Posterior cingulate gyrus (tissue), 11 donors: Measurements from ENCODE around the gene SNRNP200.
"Not testable (repeated sequence)": the region's sequence is repeated elsewhere in the genome, so short reads cannot be mapped to it uniquely, and the experiment has no call there.

ENCODE experiments used
- DNase-seq, 10 donors: peaks; one replicate each; pipeline versions ENCODE4 v3.0.0 to v3.0.0-alpha.2; 2020 to 2021; ENCODE audit warnings: mixed read lengths in 3 of 10
- intact Hi-C: fragments of 100-400 bp; cut with DNase I; formaldehyde crosslinking; loops from one replicate; pipeline ENCODE4 v1.15.1; 2023

SNRNP200 gene

GRCh38 chr2:96276787-96277499 is 28.4 kb downstream of the SNRNP200 start:
- intact Hi-C loops, result no loop called here

GRCh38 chr2:96274355-96275056 is 30.8 kb downstream of the SNRNP200 start:
- intact Hi-C loops, result no loop called here
- no peak for DNase-seq

More at GRCh38 chr2:96276787-96277499, 28.4 kb downstream of the SNRNP200 start:
- DNase-seq, result peak in 2 of 10 donors; percentile 17 to 51

- intact Hi-C loops, result no loop called here
- peak in 1 of 10 donors; percentile 31 for DNase-seq
Observed at GRCh38 chr2:96273763-96274162, 31.6 kb downstream of the SNRNP200 start.

- intact Hi-C loops, result no loop called here
Observed at GRCh38 chr2:96271995-96272394, 33.4 kb downstream of the SNRNP200 start.

GRCh38 chr2:96267159-96267971 is 38.0 kb downstream of the SNRNP200 start:
- peak in 3 of 10 donors; percentile 64 to 79 (median 70) for DNase-seq
- intact Hi-C loops, result loop anchor here (2.0 kb wide), 2 partner anchors 59 to 123 kb away; partner anchors contain the start of genes DUSP2 and STARD7

More at GRCh38 chr2:96271995-96272394, 33.4 kb downstream of the SNRNP200 start:
- DNase-seq, result no peak

- peak; percentile 97 to 100 (median 99) for DNase-seq
- intact Hi-C loops, result loop anchor here (1.0 to 2.0 kb wide), 3 partner anchors 39 to 121 kb away; partner anchors contain the start of genes DUSP2, SNRNP200 and STARD7
Observed at GRCh38 chr2:96265840-96266679, 39.3 kb downstream of the SNRNP200 start, which contains the start of the genes CIAO1 and TMEM127. TSS of gene CIAO1 (plus strand) at chr2:96266225. CDS start at chr2:96266351, 126 bp downstream. TSS of gene TMEM127 (minus strand) at chr2:96265997. CDS start at chr2:96265381, 616 bp downstream.

GRCh38 chr2:96265349-96265839 is 40.0 kb downstream of the SNRNP200 start:
- peak in 8 of 10 donors; percentile 42 to 92 (median 58) for DNase-seq
- intact Hi-C loops, result no loop called here

- DNase-seq, result peak in 4 of 10 donors; percentile 21 to 88 (median 80)
- intact Hi-C loops, result no loop called here
Observed at GRCh38 chr2:96264656-96265348, 40.5 kb downstream of the SNRNP200 start.

GRCh38 chr2:96264086-96264485 is 41.3 kb downstream of the SNRNP200 start:
- DNase-seq, result peak in 1 of 10 donors; percentile 6
- intact Hi-C loops, result no loop called here

GRCh38 chr2:96262306-96262705 is 43.0 kb downstream of the SNRNP200 start:
- intact Hi-C loops, result no loop called here

GRCh38 chr2:96261328-96262003 is 43.9 kb downstream of the SNRNP200 start:
- DNase-seq, result peak in 2 of 10 donors; percentile 22 to 32
- intact Hi-C loops, result no loop called here

More at GRCh38 chr2:96262306-96262705, 43.0 kb downstream of the SNRNP200 start:
- DNase-seq, result no peak

- peak in 4 of 10 donors; percentile 24 to 87 (median 52) for DNase-seq
- intact Hi-C loops, result no loop called here
Observed at GRCh38 chr2:96260387-96261260, 44.7 kb downstream of the SNRNP200 start.

- intact Hi-C loops, result no loop called here
- peak in 2 of 10 donors; percentile 55 to 66 for DNase-seq
Observed at GRCh38 chr2:96259497-96259921, 45.8 kb downstream of the SNRNP200 start.

GRCh38 chr2:96258166-96259022 is 47.0 kb downstream of the SNRNP200 start:
- DNase-seq, result peak in 2 of 10 donors; percentile 34 to 63
- intact Hi-C loops, result no loop called here

GRCh38 chr2:96257744-96258143 is 47.6 kb downstream of the SNRNP200 start:
- peak in 1 of 10 donors; percentile 8 for DNase-seq
- intact Hi-C loops, result not testable (repeated sequence)

GRCh38 chr2:96256611-96257113 is 48.7 kb downstream of the SNRNP200 start:
- intact Hi-C loops, result no loop called here
- DNase-seq, result no peak
